ENCODE measurements around the gene SYTL3.
"Not testable (repeated sequence)": the region's sequence is repeated elsewhere in the genome, so short reads cannot be mapped to it uniquely, and the experiment has no call there.

The SYTL3 gene, protein sequence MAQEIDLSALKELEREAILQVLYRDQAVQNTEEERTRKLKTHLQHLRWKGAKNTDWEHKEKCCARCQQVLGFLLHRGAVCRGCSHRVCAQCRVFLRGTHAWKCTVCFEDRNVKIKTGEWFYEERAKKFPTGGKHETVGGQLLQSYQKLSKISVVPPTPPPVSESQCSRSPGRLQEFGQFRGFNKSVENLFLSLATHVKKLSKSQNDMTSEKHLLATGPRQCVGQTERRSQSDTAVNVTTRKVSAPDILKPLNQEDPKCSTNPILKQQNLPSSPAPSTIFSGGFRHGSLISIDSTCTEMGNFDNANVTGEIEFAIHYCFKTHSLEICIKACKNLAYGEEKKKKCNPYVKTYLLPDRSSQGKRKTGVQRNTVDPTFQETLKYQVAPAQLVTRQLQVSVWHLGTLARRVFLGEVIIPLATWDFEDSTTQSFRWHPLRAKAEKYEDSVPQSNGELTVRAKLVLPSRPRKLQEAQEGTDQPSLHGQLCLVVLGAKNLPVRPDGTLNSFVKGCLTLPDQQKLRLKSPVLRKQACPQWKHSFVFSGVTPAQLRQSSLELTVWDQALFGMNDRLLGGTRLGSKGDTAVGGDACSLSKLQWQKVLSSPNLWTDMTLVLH

DNA sequence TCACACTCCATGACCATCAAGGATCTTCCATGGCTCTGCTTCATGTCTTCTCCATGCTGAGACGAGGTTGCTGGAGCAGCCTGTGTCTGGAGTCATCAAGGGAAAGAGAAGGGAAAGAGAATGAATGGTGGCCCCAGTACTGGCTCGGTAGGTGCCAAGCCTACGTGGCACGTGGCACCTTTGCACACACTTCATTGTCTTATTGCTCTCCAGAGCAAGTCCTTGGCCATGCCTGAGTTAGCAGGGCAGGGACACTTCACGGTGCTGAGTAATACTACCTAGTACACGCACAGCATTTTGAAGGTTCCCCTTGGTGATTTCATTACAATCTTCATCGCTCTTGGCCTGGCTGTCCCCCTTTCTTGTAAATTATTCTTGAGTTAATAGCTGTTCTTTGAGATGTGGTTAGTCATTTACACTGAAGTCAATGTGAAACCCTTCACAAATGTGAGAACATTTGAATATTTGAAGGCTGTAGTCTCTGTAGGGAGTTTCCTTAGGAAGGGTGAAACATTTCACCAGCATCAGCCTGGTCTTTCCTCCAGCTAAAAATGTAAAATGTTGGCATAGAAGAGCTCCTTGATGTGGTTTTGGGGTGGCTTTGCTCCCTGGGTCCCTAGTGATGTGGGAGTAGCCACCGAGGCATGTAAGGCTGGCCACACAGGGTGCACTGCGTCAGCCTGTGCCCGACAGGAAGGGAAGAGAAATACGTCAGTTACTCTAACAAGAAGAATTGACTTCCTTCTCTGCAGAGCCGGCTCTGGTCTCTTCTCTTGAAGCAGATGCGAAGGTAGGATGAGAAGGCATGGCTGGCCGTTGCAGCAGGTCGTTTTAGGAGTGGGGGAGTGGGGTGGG, at the start of gene SYTL3:
TSS of gene SYTL3 (plus strand) at position 766 of the 855 bp plus-strand sequence. CDS start 13,215 bp downstream, outside the sequence.
- DNase-seq, result no peak

DNA sequence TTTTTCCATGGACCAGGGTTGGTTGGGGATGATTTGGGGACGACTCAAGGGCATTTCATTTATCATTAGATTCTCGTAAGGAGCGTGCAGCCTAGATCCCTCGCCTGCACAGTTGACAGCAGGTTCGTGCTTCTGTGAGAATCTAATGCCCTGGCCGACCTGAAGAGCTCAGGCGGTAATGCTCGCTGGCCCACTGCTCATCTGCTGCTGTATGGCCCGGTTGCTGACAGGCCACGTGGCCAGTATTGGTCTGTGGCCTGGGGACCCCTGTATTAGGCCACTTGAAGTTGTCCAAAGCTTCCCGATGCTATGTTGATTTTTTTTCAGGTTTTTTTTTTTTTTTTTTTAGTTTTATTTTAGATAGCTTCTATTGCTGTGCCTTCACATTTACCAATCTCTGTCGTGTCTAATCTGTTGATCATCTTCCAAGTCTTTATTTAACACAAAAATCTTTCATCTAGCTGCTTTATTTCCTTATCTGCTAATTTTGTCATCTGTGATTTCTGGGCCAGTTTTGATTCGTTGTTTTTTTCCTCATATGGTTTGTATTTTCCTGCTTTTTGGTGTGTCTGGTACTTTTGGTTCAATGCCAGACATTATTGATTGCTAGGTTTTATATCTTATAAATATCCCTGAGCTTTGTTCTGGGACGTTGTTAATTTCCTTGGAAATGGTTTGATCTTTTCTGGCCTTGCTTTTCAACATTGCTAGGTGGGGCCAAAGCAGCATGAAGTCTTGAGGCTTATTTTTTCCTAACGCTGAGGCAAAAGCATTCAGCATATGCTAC, 46.4 kb upstream of the SYTL3 start:
- DNase-seq, result no peak

DNA sequence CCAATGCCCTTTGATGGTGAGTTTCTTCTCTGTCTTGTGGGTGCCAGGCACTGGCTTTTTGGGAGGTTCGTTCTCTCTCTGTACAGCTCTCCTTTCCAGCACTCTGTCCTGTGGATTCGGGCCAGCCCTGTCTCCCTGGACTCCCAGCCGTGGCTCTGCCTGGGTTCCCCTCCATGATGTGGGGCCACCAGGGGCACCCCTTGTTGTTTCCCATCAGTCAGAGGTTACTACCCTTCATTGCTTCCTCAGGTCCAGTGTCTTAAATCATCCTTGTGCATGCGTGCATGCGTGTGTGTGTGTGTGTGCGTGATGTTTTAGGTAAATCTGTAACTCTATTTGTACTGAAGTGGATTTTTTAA, 45.8 kb upstream of the SYTL3 start:
- DNase-seq, result no peak

GRCh38 chr6:158605266-158605878, 44.5 kb upstream of the SYTL3 start:
- no peak for DNase-seq

DNA sequence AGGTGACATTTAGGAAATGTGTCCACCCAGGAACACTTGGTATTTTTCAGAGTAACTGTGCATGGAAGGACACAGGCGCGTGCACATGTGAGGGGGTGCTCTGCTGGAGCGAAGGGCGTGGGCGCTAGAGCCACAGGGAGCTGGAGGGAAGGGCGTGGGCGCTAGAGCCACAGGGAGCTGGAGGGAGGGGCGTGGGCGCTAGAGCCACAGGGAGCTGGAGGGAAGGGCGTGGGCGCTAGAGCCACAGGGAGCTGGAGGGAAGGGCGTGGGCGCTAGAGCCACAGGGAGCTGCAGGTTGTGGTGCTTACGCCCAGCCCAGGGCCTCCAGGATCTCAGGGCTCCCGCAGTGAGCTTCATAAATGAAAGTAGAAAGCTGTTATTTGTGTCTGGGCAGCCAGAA, 43.8 kb upstream of the SYTL3 start:
- DNase-seq, result not testable (repeated sequence)

- DNase-seq, result no peak
These were observed 42.9 kb upstream of the SYTL3 start for GRCh38 chr6:158606935-158607334.

- no peak for DNase-seq
These were observed 42.3 kb upstream of the SYTL3 start for GRCh38 chr6:158607411-158608170.

- DNase-seq, result no peak
These were observed 41.6 kb upstream of the SYTL3 start for GRCh38 chr6:158608221-158608620.

DNA sequence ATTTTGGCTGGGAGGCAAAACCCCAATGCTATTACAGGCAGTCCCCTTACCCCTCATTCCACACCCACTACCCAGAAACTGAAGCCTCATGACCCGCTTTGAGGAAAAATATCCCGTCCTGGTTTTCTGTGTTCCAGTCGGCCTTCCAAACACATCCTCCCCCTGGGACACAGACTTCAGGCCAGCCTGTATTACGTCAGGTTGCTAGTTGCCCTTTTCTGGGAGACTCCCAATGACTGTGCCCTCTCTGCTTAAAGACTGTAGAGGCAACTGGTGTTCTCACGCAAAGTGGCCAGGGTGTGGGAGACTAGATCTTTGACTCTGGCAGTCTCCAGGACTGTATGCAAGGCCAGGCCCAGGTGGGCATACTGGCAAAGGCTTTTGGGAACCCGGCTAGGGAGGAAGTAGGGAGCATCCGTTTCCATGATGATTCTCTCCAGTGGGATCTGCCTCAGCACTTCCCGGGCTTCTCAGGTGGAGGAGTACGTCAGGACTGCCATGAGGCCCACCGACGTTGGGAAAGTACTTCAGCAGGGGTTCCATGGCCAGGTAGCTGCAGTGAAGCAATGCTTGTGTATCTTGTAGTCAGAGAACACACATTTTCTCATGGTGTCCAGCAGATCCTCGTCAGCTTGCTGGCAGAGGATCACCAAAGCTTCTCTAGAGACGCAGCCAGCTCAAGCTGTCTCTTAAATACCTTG, 40.2 kb upstream of the SYTL3 start:
- DNase-seq, result no peak

DNA sequence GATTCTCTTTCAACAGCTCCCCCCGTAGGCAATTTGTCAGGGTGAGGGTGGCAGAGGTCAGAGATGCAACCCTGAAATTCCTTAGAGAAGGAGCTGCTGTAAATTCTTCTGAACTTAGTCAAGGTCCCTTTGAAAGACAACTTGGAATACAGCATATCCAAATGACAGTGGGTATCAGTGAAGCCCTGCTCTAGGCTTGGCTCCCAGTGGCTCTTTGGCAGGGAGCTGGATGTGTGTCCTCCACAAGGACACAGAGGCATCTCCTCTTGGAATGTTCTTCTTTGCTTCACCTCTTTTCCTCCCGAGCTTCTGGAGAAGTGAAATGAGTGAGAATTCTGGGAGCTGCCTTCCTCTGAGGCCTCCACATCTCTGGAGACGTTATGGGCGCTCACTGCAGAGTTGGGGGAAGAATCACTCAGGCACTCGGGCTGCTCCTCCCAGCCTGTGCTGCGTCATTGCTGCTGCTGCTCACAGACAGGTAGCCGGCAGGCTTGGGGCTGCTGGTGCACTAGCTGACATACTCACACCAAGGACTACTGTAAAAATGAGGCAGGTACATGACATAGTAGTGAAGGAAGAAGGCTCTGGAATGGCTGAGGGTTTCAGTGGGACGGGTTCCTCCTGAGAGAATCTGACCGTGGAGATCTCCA, 39.4 kb upstream of the SYTL3 start:
- DNase-seq, result no peak

- no peak for DNase-seq
These were observed 38.8 kb upstream of the SYTL3 start for GRCh38 chr6:158611039-158611438.

GRCh38 chr6:158611541-158612370, 38.1 kb upstream of the SYTL3 start:
- no peak for DNase-seq

- not testable (repeated sequence) for DNase-seq
These were observed 35.2 kb upstream of the SYTL3 start for GRCh38 chr6:158614606-158615005.

DNA sequence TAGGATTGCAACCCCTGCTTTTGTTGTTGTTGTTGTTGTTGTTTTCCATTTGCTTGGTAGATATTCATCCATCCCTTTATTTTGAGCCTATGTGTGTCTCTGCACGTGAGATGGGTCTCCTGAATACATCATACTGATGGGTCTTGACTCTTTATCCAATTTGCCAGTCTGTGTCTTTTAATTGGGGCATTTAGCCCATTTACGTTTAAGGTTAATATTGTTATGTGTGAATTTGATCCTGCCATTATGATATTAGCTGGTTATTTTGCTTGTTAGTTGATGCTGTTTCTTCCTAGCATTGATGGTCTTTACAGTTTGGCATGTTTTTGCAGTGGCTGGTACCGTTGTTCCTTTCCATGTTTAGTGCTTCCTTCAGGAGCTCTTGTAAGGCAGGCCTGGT, 31.6 kb upstream of the SYTL3 start:
- DNase-seq, result not testable (repeated sequence)

GRCh38 chr6:158619922-158620801, 29.7 kb upstream of the SYTL3 start:
- DNase-seq, result no peak

DNA sequence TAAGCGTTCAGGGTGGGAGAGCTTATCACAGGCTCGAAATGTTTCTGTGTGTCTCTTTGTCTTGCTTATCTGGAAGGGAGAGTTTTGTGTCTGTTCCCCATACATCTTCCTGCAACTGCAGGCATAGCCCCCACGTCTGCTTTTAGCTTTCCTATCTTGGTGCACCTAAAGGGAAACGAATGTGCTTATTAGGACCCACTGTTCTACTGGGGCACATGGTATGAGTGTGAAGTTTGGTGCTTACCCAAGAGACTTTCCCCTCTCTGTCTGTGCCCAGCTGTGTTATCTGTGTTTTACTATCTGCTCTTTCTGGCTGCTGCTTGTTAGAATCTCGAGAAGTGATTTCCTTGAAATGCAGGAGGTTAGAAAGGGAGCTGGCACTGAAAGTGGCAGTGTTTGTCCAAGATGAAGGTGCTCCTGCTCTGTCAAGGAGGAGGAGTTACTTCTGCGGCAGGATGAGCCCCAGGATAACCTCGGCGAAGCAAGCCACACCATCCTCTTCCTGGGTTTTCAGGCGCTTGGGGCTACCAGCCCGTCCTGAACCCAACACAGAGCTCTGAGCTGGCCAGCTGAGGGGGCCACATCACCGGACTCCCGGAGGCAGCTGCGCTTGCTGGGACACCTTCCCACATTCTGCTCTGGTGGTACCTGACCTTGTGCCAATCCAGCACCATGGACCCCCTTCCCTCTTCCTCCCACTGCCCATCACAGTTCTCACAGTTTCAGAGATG, 28.7 kb upstream of the SYTL3 start:
- no peak for DNase-seq

DNA sequence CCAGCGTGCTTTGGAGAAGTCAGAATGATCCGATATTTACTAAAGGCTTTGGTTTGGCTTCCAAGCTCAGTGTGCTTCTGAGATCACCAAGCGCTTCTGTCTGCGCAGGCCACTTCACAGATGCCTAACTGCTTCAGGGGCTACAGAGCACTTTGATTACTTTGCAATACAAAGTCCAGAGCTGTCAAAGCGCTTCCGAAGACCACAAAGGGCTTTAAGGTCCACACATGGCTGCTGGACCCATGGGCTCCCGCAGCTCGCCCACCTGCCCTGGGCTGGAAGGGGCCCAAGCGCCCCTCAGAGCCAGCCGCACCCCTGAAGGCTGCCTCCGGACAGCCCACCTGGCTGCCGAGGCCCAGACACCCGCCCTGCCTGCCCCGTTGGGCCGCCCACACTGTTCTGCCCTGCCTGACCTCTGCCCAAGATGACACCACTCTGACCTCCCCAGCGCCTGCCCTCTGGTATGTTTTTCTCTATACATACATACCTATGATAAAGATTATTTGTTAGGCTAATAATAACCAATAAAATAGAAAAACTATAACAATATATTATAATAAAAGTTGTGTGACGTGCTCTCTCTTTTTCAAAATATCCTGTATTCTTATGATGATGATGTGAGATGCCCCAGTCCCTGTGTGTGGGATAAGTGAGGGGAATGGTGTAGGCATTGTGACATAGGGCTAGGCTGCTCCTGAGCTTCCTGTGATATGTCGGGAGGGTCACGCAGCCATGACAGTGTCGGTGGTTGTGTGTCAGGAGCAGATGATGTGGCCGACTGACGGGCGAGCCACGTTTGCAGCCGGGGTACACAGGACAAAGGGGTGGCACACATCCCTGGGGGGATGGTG, 27.9 kb upstream of the SYTL3 start:
- DNase-seq, result no peak
